ENCODE data around the gene CYLD. TPM values are rescaled to one million over a fixed set of nuclear protein-coding genes. Genes with fewer than 3 reads are reported as not detected.

The CYLD gene
- total and polyA plus RNA-seq, 8 donors: 6.2 to 30.3 (median 16.7) TPM

GRCh38 chr16:50756473-50756872, 14.6 kb downstream of the CYLD start:
- H3K9me3 ChIP-seq: no peaks in the 10 kb centered on the region
- DNase-seq (no peak), ATAC-seq (no peak), FAIRE-seq (no peak)
- intact Hi-C loops (cut with DNase I): no loop called here
- H3K27me3 ChIP-seq: no peaks in the 10 kb centered on the region
- H3K36me3 ChIP-seq: peaks cover 0 to 8% (median 0%) of the 10 kb centered on the region in 3 donors
- TF ChIP-seq CTCF (IDR thresholded peaks at IDR 0.05): no peak
- WGBS, 2 donors: 68 to 72% methylated on average over 3 of the region's 3 CpGs
- H3K4me1 ChIP-seq: no peaks in the 10 kb centered on the region
- no peak overlapping the region for H3K27ac ChIP-seq
- no peak overlapping the region for H3K4me3 ChIP-seq

- Histone ChIP-seq H3K27ac (no peak overlapping the region), H3K36me3 (no peaks in the 10 kb centered on the region), H3K9me3 (no peaks in the 10 kb centered on the region), H3K4me3 (no peak overlapping the region), H3K4me1 (no peaks in the 10 kb centered on the region), H3K27me3 (no peaks in the 10 kb centered on the region)
- FAIRE-seq: no peak
- TF ChIP-seq CTCF (IDR thresholded peaks at IDR 0.05): no peak
- WGBS, 2 donors: 77 to 91% methylated on average over 1 of the region's 1 CpG
- ATAC-seq: no peak
- intact Hi-C loops (cut with DNase I): no loop called here
- no peak for DNase-seq
These were observed 19.4 kb downstream of the CYLD start for GRCh38 chr16:50761267-50761666.

- WGBS, 2 donors: 80 to 83% methylated on average over 3 of the region's 3 CpGs
- FAIRE-seq: no peak
- Histone ChIP-seq H3K36me3 (no peaks in the 10 kb centered on the region), H3K4me1 (no peaks in the 10 kb centered on the region), H3K27me3 (no peaks in the 10 kb centered on the region), H3K27ac (no peak overlapping the region), H3K4me3 (no peak overlapping the region), H3K9me3 (no peaks in the 10 kb centered on the region)
- ATAC-seq: no peak
- DNase-seq: no peak
- intact Hi-C loops (cut with DNase I): no loop called here
- no peak for TF ChIP-seq CTCF (IDR thresholded peaks at IDR 0.05)
These were observed 20.4 kb downstream of the CYLD start for GRCh38 chr16:50762241-50762640.

- no peak for FAIRE-seq
- Histone ChIP-seq H3K27ac (no peak overlapping the region), H3K4me3 (no peak overlapping the region), H3K36me3 (no peaks in the 10 kb centered on the region), H3K27me3 (no peaks in the 10 kb centered on the region), H3K4me1 (no peaks in the 10 kb centered on the region), H3K9me3 (no peaks in the 10 kb centered on the region)
- WGBS, 2 donors: 95 to 96% methylated on average over 2 of the region's 2 CpGs
- no peak for TF ChIP-seq CTCF (IDR thresholded peaks at IDR 0.05)
- ATAC-seq: no peak
- DNase-seq: no peak
- intact Hi-C loops (cut with DNase I): no loop called here
These were observed 21.3 kb downstream of the CYLD start for GRCh38 chr16:50763211-50763610.

- no peak for TF ChIP-seq CTCF (IDR thresholded peaks at IDR 0.05)
- H3K4me1 ChIP-seq: no peaks in the 10 kb centered on the region
- H3K36me3 ChIP-seq: no peaks in the 10 kb centered on the region
- H3K27me3 ChIP-seq: no peaks in the 10 kb centered on the region
- no peak overlapping the region for H3K27ac ChIP-seq
- FAIRE-seq (no peak), ATAC-seq (no peak), DNase-seq (no peak)
- intact Hi-C loops (cut with DNase I): no loop called here
- H3K9me3 ChIP-seq: no peaks in the 10 kb centered on the region
- no peak overlapping the region for H3K4me3 ChIP-seq
- WGBS, 2 donors: 75 to 87% methylated on average over 1 of the region's 1 CpG
These were observed 23.4 kb downstream of the CYLD start for GRCh38 chr16:50765260-50765659.
